Vagina (tissue), 2 donors: ENCODE results near the gene ACTL10. TPM values are rescaled to one million over a fixed set of nuclear protein-coding genes. Genes with fewer than 3 reads are reported as not detected.

ENCODE experiments used
- DNase-seq, 2 donors: peaks; one replicate each; pipeline ENCODE4 v3.0.0-alpha.2; 2017; ENCODE audit errors: extremely low spot score in 2 of 2
- H3K27ac ChIP-seq: fragments of 200-600 bp; sonication (generic); one replicate; pipeline ENCODE4 v1.5.1; 2019
- H3K27me3 ChIP-seq: fragments of 200-600 bp; sonication (generic); one replicate; pipeline ENCODE4 v1.5.1; 2019
- H3K36me3 ChIP-seq, 2 donors: fragments of 200-600 bp; sonication (generic); one replicate each; pipeline ENCODE4 v1.5.1; 2017 to 2019
- H3K4me1 ChIP-seq: fragments of 200-600 bp; sonication (generic); one replicate; pipeline ENCODE4 v1.5.1; 2019
- H3K4me3 ChIP-seq, 2 donors: fragments of 200-600 bp; sonication (generic); 1 replicate in 1 of 2; 2 replicates in 1 of 2; pipeline ENCODE4 v1.5.1; 2016 to 2019
- H3K9me3 ChIP-seq: fragments of 200-600 bp; sonication (generic); one replicate; pipeline ENCODE4 v1.5.1; 2019
- POLR2A ChIP-seq, 2 donors: fragments of 450-650 bp; IDR thresholded peaks; one replicate each; pipeline ENCODE4 v1.6.1; 2017; ENCODE audit warnings: antibody characterized with exemption in 2 of 2, mild to moderate bottlenecking in 2 of 2, moderate library complexity in 2 of 2
- POLR2AphosphoS5 ChIP-seq, 2 donors: sonication (generic); formaldehyde crosslinking; IDR thresholded peaks; one replicate each; pipeline ENCODE4 v1.9.0; 2017; ENCODE audit warnings: antibody characterized with exemption in 2 of 2, mild to moderate bottlenecking in 2 of 2, low read depth in 1 of 2; ENCODE audit not compliant: insufficient read depth in 1 of 2
- intact Hi-C: fragments of 100-400 bp; cut with DNase I; formaldehyde crosslinking; loops from one replicate; pipeline ENCODE4 v1.15.1; 2023
- total RNA-seq: library from RNA; depleted of rRNA; stranded (reverse); fragments of >200 nt; gene quantifications from one replicate; pipeline ENCODE4 v1.2.3, GENCODE V29; 2016
- TF ChIP-seq, protein P1 (sequence below), 3 experiments: fragments of 450-650 bp in 2 of 3; fragments of 200-600 bp in 1 of 3; sonication (generic) in 1 of 3; IDR thresholded peaks; one replicate each; pipeline ENCODE4 v1.5.1; 2017 to 2019; ENCODE audit warnings: antibody characterized with exemption in 3 of 3, mild to moderate bottlenecking in 2 of 3, moderate library complexity in 2 of 3

The ACTL10 gene
- total RNA-seq, 1 donor from 2014 or later: 1.5 TPM

- DNase-seq: no peak
- intact Hi-C loops: loop anchor here (10.0 kb wide), 1 partner anchor 64 kb away; the partner anchor contains the start of gene ZNF341
- H3K27ac ChIP-seq: peak overlapping the region; percentile 41
Measured at GRCh38 chr20:33670715-33671499, 4.2 kb downstream of the ACTL10 start.

DNA sequence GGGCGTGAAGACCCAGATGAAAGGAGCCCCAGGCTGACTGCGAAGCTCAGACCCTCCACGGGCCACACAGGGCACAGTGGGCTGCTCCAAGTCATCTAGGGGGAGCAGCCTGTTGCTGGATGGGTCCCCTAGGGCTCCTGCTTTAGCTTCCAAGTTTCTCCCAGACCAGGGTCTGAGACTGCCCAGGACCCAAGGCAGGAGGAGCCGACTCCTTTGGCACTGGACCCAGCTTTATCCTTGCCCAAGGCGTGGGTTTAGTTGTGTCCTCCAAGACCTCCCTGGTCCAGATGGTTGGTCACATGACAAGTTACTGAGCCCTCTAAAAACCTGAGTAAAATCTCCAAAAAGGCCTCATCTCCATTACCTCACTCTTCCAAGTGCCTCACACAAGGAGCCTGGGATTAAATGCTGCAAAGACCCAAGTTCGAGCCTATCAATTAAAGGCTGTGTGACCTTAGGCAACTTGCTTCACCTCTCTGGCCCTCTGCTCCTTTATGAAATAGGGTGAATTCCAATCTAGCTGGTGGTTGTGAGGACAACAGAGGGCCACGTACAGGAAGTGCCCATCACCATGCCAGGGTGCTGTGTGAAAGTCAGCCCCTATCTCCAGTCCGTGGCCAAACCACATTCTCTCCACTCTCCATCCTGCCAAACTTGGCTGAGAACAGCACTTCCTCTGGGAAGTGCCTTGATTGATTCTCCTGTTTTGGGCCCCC is 5.0 kb downstream of the ACTL10 start:
- Histone ChIP-seq H3K4me3 (no peak overlapping the region), H3K4me1 (peaks cover 51% of the 10 kb centered on the region), H3K27ac (no peak overlapping the region), H3K9me3 (no peaks in the 10 kb centered on the region), H3K27me3 (no peaks in the 10 kb centered on the region), H3K36me3 (no peaks in the 10 kb centered on the region)
- TF ChIP-seq POLR2AphosphoS5 (IDR thresholded peaks at IDR 0.05; ENCODE audit: insufficient read depth in 1 of 2, low read depth in 1 of 2) (no peak), POLR2A (IDR thresholded peaks at IDR 0.05) (no peak)
- TF ChIP-seq, protein P1, sequence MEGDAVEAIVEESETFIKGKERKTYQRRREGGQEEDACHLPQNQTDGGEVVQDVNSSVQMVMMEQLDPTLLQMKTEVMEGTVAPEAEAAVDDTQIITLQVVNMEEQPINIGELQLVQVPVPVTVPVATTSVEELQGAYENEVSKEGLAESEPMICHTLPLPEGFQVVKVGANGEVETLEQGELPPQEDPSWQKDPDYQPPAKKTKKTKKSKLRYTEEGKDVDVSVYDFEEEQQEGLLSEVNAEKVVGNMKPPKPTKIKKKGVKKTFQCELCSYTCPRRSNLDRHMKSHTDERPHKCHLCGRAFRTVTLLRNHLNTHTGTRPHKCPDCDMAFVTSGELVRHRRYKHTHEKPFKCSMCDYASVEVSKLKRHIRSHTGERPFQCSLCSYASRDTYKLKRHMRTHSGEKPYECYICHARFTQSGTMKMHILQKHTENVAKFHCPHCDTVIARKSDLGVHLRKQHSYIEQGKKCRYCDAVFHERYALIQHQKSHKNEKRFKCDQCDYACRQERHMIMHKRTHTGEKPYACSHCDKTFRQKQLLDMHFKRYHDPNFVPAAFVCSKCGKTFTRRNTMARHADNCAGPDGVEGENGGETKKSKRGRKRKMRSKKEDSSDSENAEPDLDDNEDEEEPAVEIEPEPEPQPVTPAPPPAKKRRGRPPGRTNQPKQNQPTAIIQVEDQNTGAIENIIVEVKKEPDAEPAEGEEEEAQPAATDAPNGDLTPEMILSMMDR (IDR thresholded peaks at IDR 0.05): no peak
- DNase-seq: no peak
- intact Hi-C loops: loop anchor here (10.0 kb wide), 1 partner anchor 63 kb away; the partner anchor contains the start of gene ZNF341

More at GRCh38 chr20:33670715-33671499, 4.2 kb downstream of the ACTL10 start:
- TF ChIP-seq POLR2A (IDR thresholded peaks at IDR 0.05) (no peak), POLR2AphosphoS5 (IDR thresholded peaks at IDR 0.05; ENCODE audit: insufficient read depth in 1 of 2, low read depth in 1 of 2) (no peak)
- TF ChIP-seq, protein P1 (IDR thresholded peaks at IDR 0.05): no peak
- no peaks in the 10 kb centered on the region for H3K27me3 ChIP-seq
- no peaks in the 10 kb centered on the region for H3K36me3 ChIP-seq
- H3K4me3 ChIP-seq: no peak overlapping the region
- peaks cover 49% of the 10 kb centered on the region for H3K4me1 ChIP-seq
- no peaks in the 10 kb centered on the region for H3K9me3 ChIP-seq

DNA sequence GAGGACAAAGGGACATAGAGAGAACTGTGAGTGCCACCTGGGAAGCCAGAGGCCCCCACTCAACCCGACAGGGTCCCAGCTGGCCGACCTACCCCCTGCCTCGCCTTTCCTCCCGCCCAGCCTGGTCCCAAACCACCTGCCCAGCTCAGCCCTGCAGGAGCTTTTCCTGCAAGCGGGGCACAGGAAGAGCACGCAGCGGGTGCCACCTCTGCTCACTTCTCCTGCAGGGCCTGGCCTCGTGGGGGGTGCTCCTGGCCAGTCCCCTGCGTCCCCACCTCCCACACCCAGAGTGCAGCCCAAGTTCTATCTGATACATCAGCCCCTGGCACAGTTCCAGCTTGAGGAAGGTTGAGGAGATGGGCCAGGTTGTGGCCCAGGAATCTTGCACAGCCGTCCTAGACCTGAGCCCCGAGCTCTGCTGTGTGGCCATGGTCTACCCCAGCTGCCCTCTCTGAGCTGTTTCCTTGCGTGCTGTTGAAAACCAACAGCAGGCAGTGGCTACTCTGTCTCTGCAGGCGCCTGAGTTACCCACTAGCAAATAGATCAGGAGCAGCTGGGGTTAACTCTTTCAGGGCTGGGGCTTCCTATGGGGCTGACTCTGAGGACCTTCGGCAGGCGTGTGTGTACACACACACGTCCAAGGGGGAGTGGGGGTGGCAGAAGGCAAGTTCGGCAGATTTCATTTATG is 5.8 kb downstream of the ACTL10 start:
- Histone ChIP-seq H3K27me3 (no peaks in the 10 kb centered on the region), H3K27ac (peak overlapping the region; percentile 95), H3K4me1 (peaks cover 54% of the 10 kb centered on the region), H3K9me3 (no peaks in the 10 kb centered on the region), H3K36me3 (no peaks in the 10 kb centered on the region), H3K4me3 (peak overlapping the region; percentile 63 to 75)
- no peak for DNase-seq
- intact Hi-C loops: loop anchor here (10.0 kb wide), 1 partner anchor 62 kb away; the partner anchor contains the start of gene ZNF341
- TF ChIP-seq POLR2A (IDR thresholded peaks at IDR 0.05): no peak

GRCh38 chr20:33673114-33673409 is 6.3 kb downstream of the ACTL10 start:
- Histone ChIP-seq H3K9me3 (no peaks in the 10 kb centered on the region), H3K4me1 (peaks cover 53% of the 10 kb centered on the region), H3K27me3 (no peaks in the 10 kb centered on the region), H3K36me3 (no peaks in the 10 kb centered on the region), H3K27ac (peak overlapping the region; percentile 95), H3K4me3 (peak overlapping the region; percentile 63 to 75)
- TF ChIP-seq, protein P1 (IDR thresholded peaks at IDR 0.05): no peak
- TF ChIP-seq POLR2A (IDR thresholded peaks at IDR 0.05): no peak
- TF ChIP-seq POLR2AphosphoS5 (IDR thresholded peaks at IDR 0.05; ENCODE audit: insufficient read depth in 1 of 2, low read depth in 1 of 2): no peak
- no peak for DNase-seq
- intact Hi-C loops: loop anchor here (10.0 kb wide), 1 partner anchor 62 kb away; the partner anchor contains the start of gene ZNF341
